HG03565 (cell line): ENCODE results near the gene PRM2.

Source experiments
- ATAC-seq: cut with Tn5 transposase; IDR thresholded peaks from one replicate; pipeline ENCODE4 v1.9.1; 2021; ENCODE audit warnings: mild to moderate bottlenecking, moderate library complexity; ENCODE audit not compliant: unreplicated experiment

The PRM2 gene

GRCh38 chr16:11250786-11251524 is 25.3 kb downstream of the PRM2 start:
- ATAC-seq, result no peak

DNA sequence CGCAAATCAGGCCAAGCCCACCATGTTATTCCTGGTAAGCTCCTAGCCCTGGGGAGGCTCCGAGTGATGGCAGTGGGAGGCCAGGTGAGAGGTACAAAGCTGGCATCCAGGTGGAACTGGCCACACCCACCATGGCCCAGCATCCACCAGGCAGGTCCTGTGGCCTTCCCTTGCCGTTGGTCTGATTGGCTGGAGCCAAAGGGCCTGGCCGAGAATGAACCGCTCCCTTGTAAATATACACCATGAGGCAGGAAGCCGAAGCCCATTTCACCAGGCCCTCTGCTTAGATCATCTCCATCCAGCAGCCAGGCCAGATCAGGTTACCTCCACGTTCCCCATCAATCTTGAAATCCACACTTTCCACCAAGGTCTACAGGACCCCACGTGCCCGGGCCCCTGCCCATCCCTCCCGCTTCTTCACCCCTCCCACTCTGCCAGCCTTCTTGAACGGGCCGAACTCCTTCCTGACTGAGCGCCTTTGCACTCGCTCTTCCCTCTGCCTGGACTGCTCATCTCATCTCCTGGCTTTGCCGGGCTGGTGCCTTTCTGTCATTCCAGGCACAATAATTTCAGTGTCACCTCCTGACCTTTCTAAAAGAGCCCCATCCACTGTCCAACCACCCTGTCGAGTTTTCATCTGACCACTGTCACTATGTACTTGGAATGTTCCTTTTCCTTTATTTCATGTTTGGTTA is 26.0 kb downstream of the PRM2 start:
- no peak for ATAC-seq

DNA sequence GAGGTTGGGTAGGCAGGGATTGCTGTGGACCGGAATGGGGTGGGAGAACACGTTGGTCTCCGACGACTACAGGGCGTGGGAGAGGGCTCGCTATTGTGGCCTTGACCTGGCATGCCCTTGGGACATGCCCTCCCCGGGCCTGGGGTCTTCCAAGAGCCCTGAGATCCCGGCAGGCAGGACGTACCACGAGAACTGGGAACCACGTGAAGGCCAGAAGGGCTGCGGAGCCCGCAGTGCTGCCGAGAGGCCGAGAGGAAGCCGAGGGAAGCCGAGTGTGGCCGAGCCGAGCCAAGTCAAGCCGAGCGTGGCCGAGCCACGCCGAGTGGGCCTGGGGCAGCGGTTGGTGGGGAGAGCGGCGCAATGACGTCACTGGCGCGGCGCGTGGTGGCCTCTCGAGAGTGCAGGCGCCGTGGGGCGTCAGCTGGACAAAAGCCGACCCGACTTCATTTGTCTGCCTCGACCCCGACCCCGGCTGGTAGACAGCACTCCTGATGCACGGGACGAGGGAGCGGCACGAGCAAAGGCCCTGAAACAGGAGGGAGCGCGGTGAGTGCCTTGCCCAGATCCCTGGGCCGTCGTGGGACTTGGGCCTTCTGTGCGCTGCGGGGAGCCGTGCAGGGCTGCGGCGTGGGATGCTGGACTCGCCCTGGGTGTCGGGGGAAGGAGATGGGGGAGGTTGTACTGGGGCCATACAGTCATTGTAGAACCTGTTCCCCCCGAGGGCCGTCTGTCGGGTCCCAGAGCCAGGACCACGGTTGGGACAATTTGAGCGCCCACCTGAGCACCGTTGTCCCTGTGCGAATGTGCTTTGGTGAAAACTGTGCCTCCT is 26.8 kb downstream of the PRM2 start:
- no peak for ATAC-seq

DNA sequence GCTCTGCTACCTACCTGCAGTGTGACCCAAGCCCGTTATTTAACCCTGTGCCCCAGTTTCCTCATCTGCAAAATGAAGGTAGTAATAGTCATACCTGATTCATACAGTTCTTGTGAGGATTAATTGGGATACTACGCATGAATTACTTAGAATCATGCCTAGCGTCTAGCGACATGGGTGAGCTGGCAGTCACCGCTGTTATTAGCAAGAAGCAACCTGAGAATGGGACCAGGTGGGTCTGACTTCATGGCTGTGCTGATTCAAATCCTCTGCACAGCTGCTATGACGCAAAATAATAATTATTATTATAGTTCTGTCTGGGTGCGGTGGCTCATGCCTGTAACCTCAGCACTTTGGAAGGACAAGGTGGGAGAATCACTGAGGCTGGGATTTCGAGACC is 28.1 kb downstream of the PRM2 start:
- no peak for ATAC-seq

DNA sequence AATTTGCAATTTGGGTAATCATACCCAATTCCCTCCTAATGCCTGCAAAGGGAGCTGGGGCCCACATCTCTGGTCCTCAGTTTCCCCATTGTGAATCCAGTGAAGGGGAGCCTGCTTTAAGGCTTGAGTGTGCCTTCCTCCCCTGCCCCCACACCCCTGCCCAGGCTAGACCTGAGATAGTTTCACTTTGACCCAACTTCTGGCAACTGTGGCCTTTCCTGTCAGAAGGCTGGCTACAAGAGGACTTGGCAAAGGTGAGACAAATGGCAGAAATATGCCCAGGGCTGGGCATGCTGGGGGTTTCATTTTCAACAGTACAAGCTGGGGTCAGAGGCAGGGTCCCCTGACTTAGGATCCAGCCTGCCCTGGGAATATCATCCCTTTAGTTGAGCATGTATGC is 30.3 kb downstream of the PRM2 start:
- no peak for ATAC-seq

DNA sequence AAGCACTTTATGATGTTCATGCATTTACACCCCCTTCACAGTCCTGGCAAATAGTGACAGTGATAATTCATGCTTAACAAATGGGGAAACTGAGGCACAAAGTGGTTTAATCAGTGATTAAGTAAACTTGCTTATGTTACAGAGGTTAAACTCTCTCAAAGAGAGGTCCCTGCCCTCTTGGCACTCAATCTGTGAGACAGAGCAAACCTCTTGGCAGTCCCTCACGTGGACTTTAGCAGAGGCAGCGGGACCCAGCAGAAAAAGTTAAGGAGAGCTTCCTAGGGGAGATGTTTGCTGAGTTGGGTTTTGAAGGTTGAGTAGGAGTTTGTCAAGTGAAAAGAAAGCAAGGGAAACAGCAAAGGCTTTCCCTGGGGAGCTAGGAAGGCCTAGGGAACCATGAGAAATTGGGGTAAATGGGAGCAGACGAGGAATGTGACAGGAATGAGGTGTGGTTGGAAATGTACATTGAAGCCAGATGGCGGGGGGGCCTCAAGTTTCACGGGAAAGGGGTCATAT is 31.0 kb downstream of the PRM2 start:
- no peak for ATAC-seq

- no peak for ATAC-seq
These were observed 33.6 kb downstream of the PRM2 start for GRCh38 chr16:11242658-11243057.

DNA sequence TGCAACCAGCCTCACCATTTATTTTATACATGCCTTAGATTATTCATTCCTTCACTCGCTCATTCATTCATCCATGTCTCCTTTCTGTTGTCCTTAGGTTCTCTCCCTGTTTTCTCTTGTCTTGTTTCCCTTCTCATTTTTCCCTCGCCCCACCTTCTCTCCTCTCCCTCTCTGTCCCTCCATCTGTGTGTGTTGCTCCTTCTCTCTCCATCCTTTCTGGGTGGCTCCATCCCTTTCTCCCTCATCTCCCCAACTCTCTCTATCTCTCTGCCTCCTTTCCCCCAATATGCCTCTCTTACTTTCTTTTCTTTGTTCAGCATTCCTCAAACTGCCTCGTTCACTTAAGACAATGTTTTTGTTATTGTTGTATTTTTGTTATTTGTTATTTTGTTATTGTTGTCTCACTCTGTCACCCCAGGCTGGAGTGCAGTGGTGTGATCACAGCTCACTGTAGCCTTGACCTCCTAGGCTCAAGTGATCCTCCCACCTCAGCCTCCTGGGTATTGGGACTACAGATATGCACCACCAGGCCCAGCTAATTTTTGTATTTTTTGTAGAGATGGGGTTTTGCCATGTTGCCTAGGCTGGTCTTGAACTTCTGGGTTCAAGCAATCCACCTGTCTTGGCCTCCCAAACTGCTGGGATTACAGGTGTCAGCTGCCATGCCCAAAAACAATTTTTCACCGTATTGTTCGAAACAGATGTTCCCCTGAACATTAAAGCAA is 34.6 kb downstream of the PRM2 start:
- ATAC-seq, result no peak

- no peak for ATAC-seq
These were observed 35.4 kb downstream of the PRM2 start for GRCh38 chr16:11240636-11241473.

- no peak for ATAC-seq
These were observed 36.3 kb downstream of the PRM2 start for GRCh38 chr16:11239644-11240632.

GRCh38 chr16:11238272-11239202 is 37.7 kb downstream of the PRM2 start:
- ATAC-seq, result no peak

- ATAC-seq, result no peak
These were observed 39.6 kb downstream of the PRM2 start for GRCh38 chr16:11236461-11237254.

DNA sequence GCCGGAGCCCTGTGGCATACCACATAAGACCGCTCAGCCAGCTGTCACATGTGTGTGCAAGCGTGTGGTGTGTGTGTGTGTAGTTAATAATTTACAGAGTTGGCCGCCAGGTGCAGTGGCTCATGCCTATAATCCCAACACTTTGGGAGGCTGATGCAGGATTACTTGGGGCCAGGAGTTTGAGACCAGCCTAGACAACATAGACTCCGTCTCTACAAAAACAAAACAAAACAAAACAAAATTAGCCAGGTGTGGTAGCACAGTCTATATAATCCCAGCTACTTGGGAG is 40.6 kb downstream of the PRM2 start:
- no peak for ATAC-seq

GRCh38 chr16:11234884-11235702 is 41.2 kb downstream of the PRM2 start:
- no peak for ATAC-seq

DNA sequence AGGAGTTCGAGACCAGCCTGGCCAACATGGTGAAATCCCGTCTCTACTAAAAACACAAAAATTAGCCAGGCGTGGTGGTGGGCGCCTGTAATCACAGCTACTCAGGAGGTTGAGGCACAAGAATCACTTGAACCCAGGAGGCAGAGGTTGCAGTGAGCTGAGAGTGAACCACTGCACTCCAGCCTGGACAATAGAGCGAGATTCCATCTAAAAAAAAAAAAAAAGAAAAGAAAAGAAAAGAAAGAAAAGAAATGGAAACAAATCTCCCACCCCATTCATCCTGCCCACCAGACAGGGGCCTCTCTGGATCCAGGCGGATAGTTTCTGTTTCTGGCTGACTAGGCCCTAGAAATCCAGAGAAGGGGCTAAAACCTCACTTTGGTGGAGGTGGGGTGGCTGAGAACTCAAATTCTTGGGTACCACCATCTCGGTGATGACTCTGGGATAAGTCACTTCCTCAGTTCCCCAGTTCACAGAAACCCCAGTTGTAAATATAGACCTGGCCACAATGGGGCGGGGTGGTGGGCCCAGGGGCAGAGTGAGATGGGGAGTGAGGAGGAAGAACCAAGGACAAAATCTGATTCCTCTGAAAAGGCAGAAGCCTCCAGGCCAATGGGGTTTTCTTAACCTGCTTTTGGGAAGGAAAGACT is 42.4 kb downstream of the PRM2 start:
- ATAC-seq, result no peak
